Transverse colon (tissue), 4 donors: ENCODE data around the gene CCNF. TPM values are rescaled to one million over a fixed set of nuclear protein-coding genes. Genes with fewer than 3 reads are reported as not detected.

ENCODE experiments used
- DNase-seq: peaks from one replicate; pipeline ENCODE4 v3.0.0-alpha.2; 2019
- H3K27ac ChIP-seq, 4 donors: fragments of 200-600 bp; sonication (generic); 2 replicates each; pipeline ENCODE4 v1.5.1; 2016 to 2018; ENCODE audit warnings: inconsistent platforms in 4 of 4
- H3K27me3 ChIP-seq: fragments of 200-600 bp; sonication (generic); 2 replicates; pipeline ENCODE4 v1.5.1; 2017; ENCODE audit warnings: inconsistent platforms
- H3K36me3 ChIP-seq, 4 donors: fragments of 200-600 bp; sonication (generic); 2 replicates each; pipeline ENCODE4 v1.5.1; 2017 to 2019; ENCODE audit warnings: inconsistent platforms in 4 of 4
- H3K4me1 ChIP-seq, 4 donors: fragments of 200-600 bp; sonication (generic); 2 replicates each; pipeline ENCODE4 v1.5.1; 2017 to 2020; ENCODE audit warnings: inconsistent platforms in 4 of 4
- H3K4me3 ChIP-seq, 4 donors: fragments of 200-600 bp; sonication (generic); 1 replicate in 1 of 4; 2 replicates in 3 of 4; pipeline versions ENCODE4 v1.5.1 to v1.6.1; 2017 to 2019; ENCODE audit warnings: inconsistent platforms in 4 of 4
- H3K9me3 ChIP-seq, 2 donors: fragments of 200-600 bp; sonication (generic); 2 replicates each; pipeline ENCODE4 v1.5.1; 2017 to 2019; ENCODE audit warnings: inconsistent platforms in 2 of 2
- CTCF ChIP-seq, 5 experiments: fragments of 200-600 bp in 3 of 5; fragments of 450-650 bp in 2 of 5; sonication (generic) in 3 of 5; IDR thresholded peaks; 1 replicate in 2 of 5; 2 replicates in 3 of 5; pipeline ENCODE4 v1.5.1; 2016 to 2017; ENCODE audit warnings: antibody characterized with exemption in 5 of 5, inconsistent platforms in 3 of 5, mild to moderate bottlenecking in 2 of 5, moderate library complexity in 1 of 5
- EP300 ChIP-seq: sonication (generic); formaldehyde crosslinking; IDR thresholded peaks from one replicate; pipeline ENCODE4 v1.6.1; 2017; ENCODE audit warnings: antibody characterized with exemption, low read depth
- POLR2A ChIP-seq: fragments of 450-650 bp; IDR thresholded peaks from one replicate; pipeline ENCODE4 v1.6.1; 2016; ENCODE audit warnings: antibody characterized with exemption, mild to moderate bottlenecking, moderate library complexity
- POLR2AphosphoS5 ChIP-seq, 3 donors: sonication (generic); formaldehyde crosslinking; IDR thresholded peaks; one replicate each; pipeline ENCODE4 v1.6.1; 2016; ENCODE audit warnings: antibody characterized with exemption in 3 of 3
- WGBS, 2 donors: methylation state at CpG; one replicate each; pipeline ENCODE4 v1.1.5; 2018; ENCODE audit warnings: low coverage in 1 of 2; 5-methylcytosine and 5-hydroxymethylcytosine counted together
- in situ Hi-C, 4 donors: fragments of 200-750 bp; cut with MboI; loops; one replicate each; pipeline versions ENCODE4 v1.15.0 to v1.15.1; 2017; ENCODE audit warnings: low sequenced_read_pairs in 3 of 4, low pct_ligation_motif_present in 1 of 4, low pct_unique_long_range_greater_than_20kb in 1 of 4
- intact Hi-C: fragments of 100-400 bp; cut with DNase I; formaldehyde crosslinking; loops from one replicate; pipeline ENCODE4 v1.15.1; 2023; ENCODE audit warnings: low total_unique reads
- total RNA-seq, 4 donors: library from RNA; depleted of rRNA; stranded (reverse); fragments of >200 nt; gene quantifications; one replicate each; pipeline ENCODE4 v1.1.0, GENCODE V29; 2016

CCNF gene
- total RNA-seq, 4 donors from 2014 or later = 0.75 to 24.9 (median 2.3) TPM

DNA sequence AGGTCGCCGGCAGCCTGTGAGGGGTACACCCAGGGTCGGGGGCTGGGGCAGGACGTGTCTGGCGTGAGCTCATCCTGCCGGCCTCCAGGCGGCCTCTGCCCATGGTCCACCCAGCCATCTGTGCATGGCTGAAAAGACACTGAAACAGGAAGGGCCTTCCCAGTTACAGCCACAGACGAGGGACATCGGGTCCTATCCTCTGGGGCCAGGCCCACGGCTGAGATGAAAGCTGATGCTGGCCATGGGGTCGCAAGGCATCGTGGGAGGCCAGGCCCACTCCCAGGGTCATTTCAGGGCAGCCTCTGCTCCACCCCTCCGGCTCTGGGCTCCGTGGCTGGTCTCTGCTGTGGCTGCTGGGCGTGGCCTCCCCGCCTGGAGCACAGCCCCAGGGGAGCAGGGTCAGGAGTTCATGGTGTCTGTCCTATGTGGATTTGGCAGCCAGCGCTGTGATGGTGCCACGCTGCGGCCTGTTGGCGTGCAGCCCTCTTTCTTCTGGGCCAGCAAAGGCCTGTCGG, 67.9 kb downstream of the CCNF start:
- in situ Hi-C loops = loop anchor here (10.0 to 25.0 kb wide), 4 partner anchors 62 to 335 kb away; partner anchors contain the start of genes ABCA3 (in 2 of the 4), CASKIN1 (in 1 of the 4) and TRAF7 (in 1 of the 4)
- no peak for DNase-seq

DNA sequence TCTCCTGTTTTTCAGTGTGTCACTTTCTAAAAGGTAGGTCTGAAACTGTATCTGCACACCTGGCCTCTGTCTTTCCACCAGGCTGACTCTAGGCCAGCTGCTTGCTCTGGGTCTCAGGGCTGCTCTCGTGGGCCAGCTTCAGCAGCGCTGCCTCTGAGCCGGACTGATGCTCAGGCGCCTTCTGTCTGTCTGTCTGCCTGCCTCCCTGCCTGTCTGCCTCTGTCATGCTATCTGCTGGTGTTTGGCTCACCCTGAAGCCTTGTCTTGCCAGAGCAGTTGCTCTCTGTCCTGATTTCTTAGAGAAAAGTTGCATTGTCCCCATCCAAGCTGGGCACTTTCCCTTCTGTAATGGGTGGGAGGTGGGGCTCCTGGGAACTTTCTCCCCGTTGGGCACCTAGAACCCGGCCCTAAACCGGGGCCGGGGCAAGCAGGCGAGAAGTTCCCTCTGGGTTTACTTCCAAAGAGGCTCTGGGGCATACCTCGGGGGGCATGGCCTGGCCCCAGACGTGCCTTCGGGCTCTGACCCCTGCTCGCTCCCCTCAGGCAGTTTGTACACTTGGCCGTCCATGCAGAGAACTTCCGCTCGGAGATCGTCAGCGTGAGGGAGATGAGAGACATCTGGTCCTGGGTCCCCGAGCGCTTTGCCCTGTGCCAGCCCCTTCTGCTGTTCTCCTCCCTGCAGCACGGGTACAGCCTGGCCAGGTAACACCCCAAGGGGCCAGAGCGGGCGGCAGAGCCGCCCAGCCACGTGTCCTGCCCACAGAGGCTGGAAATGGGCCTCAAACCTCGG, 68.6 kb downstream of the CCNF start:
- 71 to 80% methylated on average over 1 to 26 of the region's 26 CpGs for WGBS, 2 donors
- Histone ChIP-seq H3K4me1 (peaks cover 6 to 29% (median 11%) of the 10 kb centered on the region in 4 donors), H3K27ac (no peak overlapping the region), H3K27me3 (no peaks in the 10 kb centered on the region), H3K9me3 (no peaks in the 10 kb centered on the region), H3K4me3 (no peak overlapping the region), H3K36me3 (no peaks in the 10 kb centered on the region)
- intact Hi-C loops (loop anchor here (5.0 kb wide), 1 partner anchor 156 kb away; the partner anchor contains the start of gene ABCA3), in situ Hi-C loops (loop anchor here (10.0 to 25.0 kb wide), 4 partner anchors 63 to 336 kb away; partner anchors contain the start of genes ABCA3 (in 2 of the 4), CASKIN1 (in 1 of the 4) and TRAF7 (in 1 of the 4))
- DNase-seq = no peak
- TF ChIP-seq EP300 = no peak
- no peak for TF ChIP-seq POLR2AphosphoS5 (IDR thresholded peaks at IDR 0.05)
- no peak for TF ChIP-seq CTCF (IDR thresholded peaks at IDR 0.05)
- no peak for TF ChIP-seq POLR2A

More for the DNA sequence above, 67.9 kb downstream of the CCNF start:
- no peak overlapping the region for H3K4me3 ChIP-seq
- intact Hi-C loops = loop anchor here (5.0 kb wide), 1 partner anchor 155 kb away; the partner anchor contains the start of gene ABCA3
- TF ChIP-seq EP300 = no peak
- no peak for TF ChIP-seq POLR2AphosphoS5 (IDR thresholded peaks at IDR 0.05)
- TF ChIP-seq CTCF (IDR thresholded peaks at IDR 0.05) = no peak
- TF ChIP-seq POLR2A = no peak
- H3K9me3 ChIP-seq = no peaks in the 10 kb centered on the region
- H3K36me3 ChIP-seq = no peaks in the 10 kb centered on the region
- H3K27me3 ChIP-seq = no peaks in the 10 kb centered on the region
- 62% methylated on average over 21 of the region's 21 CpGs; no CpG with 5 or more reads in 1 of the 2 donors for WGBS, 2 donors
- peaks cover 6 to 29% (median 11%) of the 10 kb centered on the region in 4 donors for H3K4me1 ChIP-seq
- H3K27ac ChIP-seq = no peak overlapping the region

DNA sequence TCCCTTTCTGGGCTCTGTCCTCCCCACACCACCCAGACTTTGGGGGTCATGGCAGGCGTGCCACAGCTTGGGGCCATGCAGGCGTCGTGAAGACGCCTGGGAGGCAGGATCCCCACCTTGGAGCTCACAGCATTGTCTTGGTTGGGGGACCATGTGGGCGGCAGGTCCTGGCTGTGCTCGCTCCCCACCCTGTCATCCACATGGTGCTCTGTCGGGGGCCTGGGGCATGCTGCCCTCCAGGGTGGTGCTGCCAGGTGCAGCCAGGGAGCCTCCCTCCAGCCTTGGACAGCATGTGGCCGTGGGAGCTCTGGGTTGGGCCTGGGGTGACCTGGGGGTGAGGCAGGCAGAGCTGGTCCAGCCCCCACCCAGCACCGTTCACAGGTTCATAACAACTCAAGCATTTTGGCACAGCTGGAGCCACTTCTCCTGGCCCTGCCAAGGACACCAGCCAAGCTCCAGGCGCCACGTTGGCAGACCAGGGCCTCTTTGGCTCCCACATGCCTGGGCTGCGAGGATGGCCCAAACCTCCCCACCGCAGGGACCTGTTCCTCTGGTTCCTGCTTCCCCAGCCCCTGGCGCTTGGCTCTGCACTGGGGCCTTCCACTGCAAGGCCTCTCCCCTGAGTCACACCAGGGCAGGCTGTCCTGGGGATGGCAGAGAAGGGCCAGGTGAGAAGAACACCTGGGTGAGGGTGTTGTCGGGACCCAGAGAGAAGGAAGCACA, 69.4 kb downstream of the CCNF start:
- intact Hi-C loops (loop anchor here (5.0 kb wide), 1 partner anchor 156 kb away; the partner anchor contains the start of gene ABCA3), in situ Hi-C loops (loop anchor here (10.0 to 25.0 kb wide), 4 partner anchors 64 to 336 kb away; partner anchors contain the start of genes ABCA3 (in 2 of the 4), CASKIN1 (in 1 of the 4) and TRAF7 (in 1 of the 4))
- DNase-seq = no peak
- TF ChIP-seq CTCF (IDR thresholded peaks at IDR 0.05) (no peak), POLR2A (no peak), EP300 (no peak), POLR2AphosphoS5 (IDR thresholded peaks at IDR 0.05) (no peak)
- Histone ChIP-seq H3K4me3 (no peak overlapping the region), H3K9me3 (no peaks in the 10 kb centered on the region), H3K27ac (no peak overlapping the region), H3K36me3 (no peaks in the 10 kb centered on the region), H3K27me3 (no peaks in the 10 kb centered on the region), H3K4me1 (peaks cover 6 to 31% (median 11%) of the 10 kb centered on the region in 4 donors)
- 90% methylated on average over 12 of the region's 15 CpGs; no CpG with 5 or more reads in 1 of the 2 donors for WGBS, 2 donors
